Mesenchymal stem cell (in vitro differentiated cells and primary cell): ENCODE measurements around the gene SOX9.

ENCODE experiments used
- DNase-seq: peaks from one replicate; pipeline ENCODE4 v3.0.0-alpha.2; 2013
- H2AFZ ChIP-seq: one replicate; pipeline ENCODE4 v1.6.1; 2013; ENCODE audit warnings: low read depth, mild to moderate bottlenecking, control low read depth, inconsistent platforms, low read length, moderate library complexity
- H2AK5ac ChIP-seq: 2 replicates; pipeline ENCODE4 v1.6.1; 2013; ENCODE audit warnings: low read length, moderate library complexity, mild to moderate bottlenecking, inconsistent platforms; ENCODE audit not compliant: severe bottlenecking
- H2BK120ac ChIP-seq: one replicate; pipeline ENCODE4 v1.6.1; 2013; ENCODE audit warnings: low read depth, mild to moderate bottlenecking, inconsistent platforms, low read length, moderate library complexity
- H2BK12ac ChIP-seq, 2 experiments: one replicate each; pipeline ENCODE4 v1.6.1; 2013; ENCODE audit warnings: inconsistent platforms in 2 of 2, low read length in 2 of 2, mild to moderate bottlenecking in 2 of 2, moderate library complexity in 2 of 2, control low read depth in 1 of 2
- H2BK15ac ChIP-seq: one replicate; pipeline ENCODE4 v1.6.1; 2013; ENCODE audit warnings: mild to moderate bottlenecking, low read depth, inconsistent platforms; ENCODE audit not compliant: poor library complexity, severe bottlenecking
- H2BK5ac ChIP-seq: 2 replicates; pipeline ENCODE4 v1.6.1; 2013; ENCODE audit warnings: low read depth, mild to moderate bottlenecking, low read length, control low read depth, inconsistent platforms; ENCODE audit not compliant: poor library complexity, severe bottlenecking
- H3K14ac ChIP-seq, 2 experiments: one replicate each; pipeline ENCODE4 v1.6.1; 2013; ENCODE audit warnings: inconsistent platforms in 2 of 2, low read length in 2 of 2, control low read depth in 1 of 2, mild to moderate bottlenecking in 1 of 2, moderate library complexity in 1 of 2
- H3K18ac ChIP-seq, 2 experiments: one replicate each; pipeline ENCODE4 v1.6.1; 2013; ENCODE audit warnings: inconsistent platforms in 2 of 2, low read length in 2 of 2, control low read depth in 1 of 2, low read depth in 1 of 2, mild to moderate bottlenecking in 1 of 2
- H3K23ac ChIP-seq, 2 experiments: one replicate each; pipeline ENCODE4 v1.6.1; 2013; ENCODE audit warnings: inconsistent platforms in 2 of 2, low read length in 2 of 2, mild to moderate bottlenecking in 2 of 2, moderate library complexity in 2 of 2, control low read depth in 1 of 2
- H3K27ac ChIP-seq: 2 replicates; pipeline ENCODE4 v1.5.1; 2013; ENCODE audit warnings: mild to moderate bottlenecking, moderate library complexity, low read length, control low read depth, inconsistent platforms; ENCODE audit not compliant: poor library complexity, severe bottlenecking
- H3K27me3 ChIP-seq, 2 experiments: 2 replicates each; pipeline versions ENCODE4 v1.6.1 to v1.7.0; 2013; ENCODE audit warnings: low read length in 2 of 2, mild to moderate bottlenecking in 2 of 2, moderate library complexity in 2 of 2, control low read depth in 1 of 2, inconsistent platforms in 1 of 2; ENCODE audit not compliant: control insufficient read depth in 1 of 2, insufficient read depth in 1 of 2
- H3K36me3 ChIP-seq, 2 experiments: 2 replicates each; pipeline versions ENCODE4 v1.6.1 to v1.7.0; 2013; ENCODE audit warnings: low read length in 2 of 2, control low read depth in 1 of 2, inconsistent platforms in 1 of 2, low read depth in 1 of 2, mild to moderate bottlenecking in 1 of 2; ENCODE audit not compliant: insufficient read depth in 2 of 2, control insufficient read depth in 1 of 2
- H3K4ac ChIP-seq, 2 experiments: one replicate each; pipeline ENCODE4 v1.6.1; 2013; ENCODE audit warnings: inconsistent platforms in 2 of 2, low read length in 2 of 2, mild to moderate bottlenecking in 2 of 2, moderate library complexity in 2 of 2, control low read depth in 1 of 2, low read depth in 1 of 2
- H3K4me1 ChIP-seq: 2 replicates; pipeline ENCODE4 v1.6.1; 2013; ENCODE audit warnings: low read depth, low read length, control low read depth; ENCODE audit not compliant: control insufficient read depth, insufficient read depth
- H3K4me2 ChIP-seq: 2 replicates; pipeline ENCODE4 v1.6.1; 2013; ENCODE audit warnings: low read length, mild to moderate bottlenecking, inconsistent platforms; ENCODE audit not compliant: poor library complexity, severe bottlenecking
- H3K4me3 ChIP-seq, 2 experiments: 2 replicates each; pipeline versions ENCODE4 v1.5.1 to v1.7.0; 2013; ENCODE audit warnings: low read length in 2 of 2, mild to moderate bottlenecking in 2 of 2, control low read depth in 1 of 2, low read depth in 1 of 2; ENCODE audit not compliant: insufficient read depth in 1 of 2
- H3K79me1 ChIP-seq: replicated peaks from 2 replicates; pipeline ENCODE4 v1.6.1; 2013; ENCODE audit warnings: mild to moderate bottlenecking, control low read depth, low read length, inconsistent platforms; ENCODE audit not compliant: poor library complexity, severe bottlenecking
- H3K9ac ChIP-seq: 2 replicates; pipeline ENCODE4 v1.7.0; 2013; ENCODE audit warnings: mild to moderate bottlenecking, low read length, moderate library complexity
- H3K9me3 ChIP-seq: 2 replicates; pipeline ENCODE4 v1.7.0; 2013; ENCODE audit warnings: mild to moderate bottlenecking, low read length; ENCODE audit not compliant: control insufficient read depth
- H4K8ac ChIP-seq: one replicate; pipeline ENCODE4 v1.6.1; 2013; ENCODE audit warnings: inconsistent platforms, mild to moderate bottlenecking, low read length, moderate library complexity
- H4K91ac ChIP-seq: one replicate; pipeline ENCODE4 v1.6.1; 2013; ENCODE audit warnings: mild to moderate bottlenecking, low read length, inconsistent platforms
- WGBS: methylation state at CpG from one replicate; pipeline ENCODE4 v1.1.7; 2013; ENCODE audit warnings: mixed read lengths; 5-methylcytosine and 5-hydroxymethylcytosine counted together

SOX9 gene

DNA sequence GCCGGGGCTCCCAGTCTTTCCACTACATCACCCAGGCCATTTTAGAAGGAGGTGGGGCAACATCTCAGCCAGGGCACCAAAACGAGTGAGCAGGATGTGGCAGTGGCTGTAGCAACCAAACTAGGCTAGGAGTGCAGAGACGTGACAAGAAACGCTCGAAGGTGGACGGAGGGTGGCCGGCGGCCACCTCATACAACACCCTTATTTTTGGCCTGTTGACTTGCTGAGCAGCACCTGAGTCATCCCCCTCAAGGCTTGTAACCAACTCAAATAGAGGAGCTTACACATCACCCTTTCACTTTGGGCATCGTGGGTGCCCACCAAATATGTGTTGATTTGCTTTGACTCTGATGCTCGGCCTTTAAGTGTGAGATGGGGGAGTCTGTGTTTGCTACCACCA lies 23.7 kb upstream of the SOX9 start:
- no peak overlapping the region for H4K8ac ChIP-seq
- no peaks in the 10 kb centered on the region for H3K9me3 ChIP-seq
- no peak overlapping the region for H3K4me2 ChIP-seq
- H2BK12ac ChIP-seq = no peak overlapping the region
- H3K23ac ChIP-seq = no peak overlapping the region
- no peak overlapping the region for H2BK120ac ChIP-seq
- H2AK5ac ChIP-seq = no peak overlapping the region
- H3K4me3 ChIP-seq = no peak overlapping the region
- H3K36me3 ChIP-seq = no peaks in the 10 kb centered on the region
- no peak overlapping the region for H3K18ac ChIP-seq
- H3K14ac ChIP-seq = no peak overlapping the region
- H4K91ac ChIP-seq = no peak overlapping the region
- H2BK5ac ChIP-seq = no peak overlapping the region
- peak overlapping the region; percentile 30 for H2BK15ac ChIP-seq
- no peak overlapping the region for H3K27ac ChIP-seq
- 88% methylated on average over 10 of the region's 10 CpGs for WGBS
- no peak for DNase-seq
- H3K4me1 ChIP-seq = no peaks in the 10 kb centered on the region
- no peak overlapping the region for H2AFZ ChIP-seq
- peaks cover 0 to 2% of the 10 kb centered on the region in 2 experiments for H3K27me3 ChIP-seq
- H3K9ac ChIP-seq = no peak overlapping the region
- no peaks in the 10 kb centered on the region for H3K79me1 ChIP-seq
- no peak overlapping the region for H3K4ac ChIP-seq

DNA sequence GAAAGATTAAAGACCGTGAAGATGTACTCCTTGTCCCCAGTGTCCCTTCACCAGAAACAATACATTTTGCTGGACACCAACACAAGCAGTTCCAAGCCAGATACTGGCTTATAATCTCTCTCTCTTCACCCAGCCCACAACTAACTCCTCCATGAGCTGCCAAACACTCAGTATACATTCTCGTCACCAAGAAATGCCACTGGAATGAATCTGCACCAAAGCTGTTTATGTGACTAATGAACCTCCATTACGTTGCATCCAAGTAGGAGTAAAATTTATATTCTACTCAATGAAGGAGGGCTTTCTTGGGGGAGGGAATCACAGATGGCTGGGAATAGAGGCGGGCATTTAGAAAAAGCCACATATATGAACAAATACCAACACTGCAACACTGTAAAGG lies 20.9 kb upstream of the SOX9 start:
- Histone ChIP-seq H2BK15ac (no peak overlapping the region), H2BK5ac (no peak overlapping the region), H3K23ac (no peak overlapping the region), H3K9ac (no peak overlapping the region), H4K91ac (no peak overlapping the region), H3K27ac (no peak overlapping the region), H3K4ac (no peak overlapping the region), H3K36me3 (no peaks in the 10 kb centered on the region), H2AK5ac (no peak overlapping the region), H3K4me2 (no peak overlapping the region), H2BK12ac (no peak overlapping the region), H2BK120ac (no peak overlapping the region), H3K4me3 (no peak overlapping the region), H4K8ac (no peak overlapping the region), H3K4me1 (no peaks in the 10 kb centered on the region), H3K27me3 (peaks cover 0 to 9% of the 10 kb centered on the region in 2 experiments), H2AFZ (no peak overlapping the region), H3K14ac (no peak overlapping the region), H3K9me3 (no peaks in the 10 kb centered on the region), H3K79me1 (no peaks in the 10 kb centered on the region), H3K18ac (no peak overlapping the region)
- 84% methylated on average over 1 of the region's 4 CpGs for WGBS
- DNase-seq = peak; percentile 69

DNA sequence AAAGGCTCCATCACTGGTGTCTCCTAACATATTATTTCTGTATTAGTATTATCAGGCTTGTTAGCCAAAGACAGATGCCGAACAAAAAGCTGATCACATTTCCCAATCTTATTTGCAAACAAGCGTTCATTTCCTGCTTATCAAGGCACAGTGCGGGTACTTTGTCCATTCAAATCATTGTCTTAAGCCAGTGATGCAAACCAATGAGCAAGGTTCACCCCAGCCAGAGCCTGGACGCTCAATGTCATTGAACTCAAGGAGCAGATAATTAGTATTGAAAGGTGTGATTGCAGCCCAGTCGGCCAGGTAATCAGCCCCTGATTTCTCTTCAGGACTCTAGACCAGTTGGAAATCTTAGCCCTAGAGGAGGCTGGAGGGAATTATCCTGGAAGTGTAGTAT lies 20.4 kb upstream of the SOX9 start:
- no peak overlapping the region for H3K23ac ChIP-seq
- no peak overlapping the region for H3K27ac ChIP-seq
- no peak overlapping the region for H2BK5ac ChIP-seq
- no peak overlapping the region for H3K4ac ChIP-seq
- H4K8ac ChIP-seq = no peak overlapping the region
- H2AK5ac ChIP-seq = no peak overlapping the region
- no peak overlapping the region for H4K91ac ChIP-seq
- no peak overlapping the region for H3K4me2 ChIP-seq
- no peak overlapping the region for H3K18ac ChIP-seq
- DNase-seq = no peak
- H3K4me1 ChIP-seq = no peaks in the 10 kb centered on the region
- H3K27me3 ChIP-seq = peaks cover 0 to 9% of the 10 kb centered on the region in 2 experiments
- no peaks in the 10 kb centered on the region for H3K79me1 ChIP-seq
- H2BK120ac ChIP-seq = no peak overlapping the region
- H3K9me3 ChIP-seq = no peaks in the 10 kb centered on the region
- no peak overlapping the region for H3K14ac ChIP-seq
- no peak overlapping the region for H3K4me3 ChIP-seq
- no peaks in the 10 kb centered on the region for H3K36me3 ChIP-seq
- no peak overlapping the region for H2AFZ ChIP-seq
- H2BK15ac ChIP-seq = no peak overlapping the region
- WGBS = 98% methylated on average over 4 of the region's 5 CpGs
- H3K9ac ChIP-seq = no peak overlapping the region
- no peak overlapping the region for H2BK12ac ChIP-seq

GRCh38 chr17:72101526-72101925 lies 19.3 kb upstream of the SOX9 start:
- no peak overlapping the region for H4K91ac ChIP-seq
- no peak overlapping the region for H2BK120ac ChIP-seq
- H3K23ac ChIP-seq = no peak overlapping the region
- H2AFZ ChIP-seq = no peak overlapping the region
- H2BK15ac ChIP-seq = no peak overlapping the region
- no peak overlapping the region for H2BK5ac ChIP-seq
- no peaks in the 10 kb centered on the region for H3K36me3 ChIP-seq
- DNase-seq = no peak
- no peak overlapping the region for H3K27ac ChIP-seq
- no peaks in the 10 kb centered on the region for H3K9me3 ChIP-seq
- H3K4me1 ChIP-seq = no peaks in the 10 kb centered on the region
- no peak overlapping the region for H3K4ac ChIP-seq
- H3K14ac ChIP-seq = no peak overlapping the region
- no peak overlapping the region for H3K9ac ChIP-seq
- WGBS = 59% methylated on average over 3 of the region's 3 CpGs
- no peak overlapping the region for H3K18ac ChIP-seq
- no peaks in the 10 kb centered on the region for H3K79me1 ChIP-seq
- peaks cover 0 to 9% of the 10 kb centered on the region in 2 experiments for H3K27me3 ChIP-seq
- no peak overlapping the region for H3K4me3 ChIP-seq
- H3K4me2 ChIP-seq = no peak overlapping the region
- no peak overlapping the region for H4K8ac ChIP-seq
- H2AK5ac ChIP-seq = no peak overlapping the region
- H2BK12ac ChIP-seq = no peak overlapping the region
